A549 treated with AZD2906 at 1 μM for 4 hours (cell line): ENCODE measurements around the gene CXCL1. TPM values are rescaled to one million over a fixed set of nuclear protein-coding genes. Genes with fewer than 3 reads are reported as not detected.

Source experiments
- total RNA-seq: library from RNA; stranded (reverse); fragments of 200-300 nt; extraction: Qiagen RNA extraction; gene quantifications from 5 replicates; pipeline ENCODE4 v1.2.3, GENCODE V29; 2022

CXCL1 gene
- 5.3 to 6.6 TPM (median 6.2 TPM) in 5 replicates for total RNA-seq

DNA sequence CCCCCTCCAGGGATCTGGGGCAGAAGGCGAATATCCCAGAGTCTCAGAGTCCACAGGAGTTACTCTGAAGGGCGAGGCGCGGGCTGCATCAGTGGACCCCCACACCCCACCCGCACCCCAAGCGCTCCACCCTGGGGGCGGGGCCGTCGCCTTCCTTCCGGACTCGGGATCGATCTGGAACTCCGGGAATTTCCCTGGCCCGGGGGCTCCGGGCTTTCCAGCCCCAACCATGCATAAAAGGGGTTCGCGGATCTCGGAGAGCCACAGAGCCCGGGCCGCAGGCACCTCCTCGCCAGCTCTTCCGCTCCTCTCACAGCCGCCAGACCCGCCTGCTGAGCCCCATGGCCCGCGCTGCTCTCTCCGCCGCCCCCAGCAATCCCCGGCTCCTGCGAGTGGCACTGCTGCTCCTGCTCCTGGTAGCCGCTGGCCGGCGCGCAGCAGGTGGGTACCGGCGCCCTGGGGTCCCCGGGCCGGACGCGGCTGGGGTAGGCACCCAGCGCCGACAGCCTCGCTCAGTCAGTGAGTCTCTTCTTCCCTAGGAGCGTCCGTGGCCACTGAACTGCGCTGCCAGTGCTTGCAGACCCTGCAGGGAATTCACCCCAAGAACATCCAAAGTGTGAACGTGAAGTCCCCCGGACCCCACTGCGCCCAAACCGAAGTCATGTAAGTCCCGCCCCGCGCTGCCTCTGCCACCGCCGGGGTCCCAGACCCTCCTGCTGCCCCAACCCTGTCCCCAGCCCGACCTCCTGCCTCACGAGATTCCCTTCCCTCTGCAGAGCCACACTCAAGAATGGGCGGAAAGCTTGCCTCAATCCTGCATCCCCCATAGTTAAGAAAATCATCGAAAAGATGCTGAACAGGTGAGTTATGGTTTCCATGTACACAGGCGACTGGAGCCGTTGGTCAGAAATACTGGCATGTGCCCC lies at the start of gene CXCL1:
CXCL1 (plus strand) TSS at position 264 of the 926 bp plus-strand sequence; CDS start at position 342, 78 bp downstream.

DNA sequence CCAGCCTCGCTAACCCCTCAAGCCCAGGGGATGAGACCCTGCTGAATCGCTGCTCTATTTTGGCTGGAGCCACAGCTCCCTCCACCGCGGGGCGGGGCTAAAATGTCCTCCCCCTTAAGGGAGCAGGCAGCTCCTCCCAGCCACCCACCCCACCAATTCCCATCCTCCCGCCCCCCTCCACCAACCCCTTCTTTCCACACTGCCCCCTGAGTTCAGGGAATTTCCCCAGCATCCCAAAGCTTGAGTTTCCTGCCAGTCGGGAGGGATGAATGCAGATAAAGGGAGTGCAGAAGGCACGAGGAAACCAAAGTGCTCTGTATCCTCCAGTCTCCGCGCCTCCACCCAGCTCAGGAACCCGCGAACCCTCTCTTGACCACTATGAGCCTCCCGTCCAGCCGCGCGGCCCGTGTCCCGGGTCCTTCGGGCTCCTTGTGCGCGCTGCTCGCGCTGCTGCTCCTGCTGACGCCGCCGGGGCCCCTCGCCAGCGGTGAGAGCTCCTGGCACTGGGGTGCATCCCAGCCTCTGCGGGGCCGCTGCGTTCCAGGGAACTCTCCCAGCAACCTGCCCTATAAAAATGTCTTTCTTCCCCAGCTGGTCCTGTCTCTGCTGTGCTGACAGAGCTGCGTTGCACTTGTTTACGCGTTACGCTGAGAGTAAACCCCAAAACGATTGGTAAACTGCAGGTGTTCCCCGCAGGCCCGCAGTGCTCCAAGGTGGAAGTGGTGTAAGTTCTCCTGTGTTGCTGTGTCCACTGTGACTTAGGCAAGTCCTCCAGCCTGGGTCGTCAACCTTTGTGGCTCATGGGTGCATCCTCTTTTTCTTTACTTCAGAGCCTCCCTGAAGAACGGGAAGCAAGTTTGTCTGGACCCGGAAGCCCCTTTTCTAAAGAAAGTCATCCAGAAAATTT lies 32.6 kb upstream of the CXCL1 start, which contains the start of gene CXCL6:
CXCL6 (plus strand) TSS at position 306 of the 907 bp plus-strand sequence; CDS start at position 379, 73 bp downstream.

GRCh38 chr4:73853246-73853704 lies 15.9 kb upstream of the CXCL1 start, which contains the start of gene PF4V1:
Gene PF4V1, plus strand, starts transcription at chr4:73853296. Its CDS starts 67 bp downstream, at chr4:73853363.

Other genes with a start within 250 kb of the CXCL1 start
- gene RASSF6, start 249.0 kb upstream of the CXCL1 start, total RNA-seq: 0.66 to 0.88 TPM (median 0.76 TPM) in 5 replicates
- gene CXCL8, start 128.8 kb upstream of the CXCL1 start, total RNA-seq: 4.3 to 8.8 TPM (median 6.0 TPM) in 5 replicates
- 0.06 TPM in 1 of 5 replicates, not detected in the others for gene CXCL6, start 32.7 kb upstream of the CXCL1 start, total RNA-seq
- not detected in 5 replicates for gene PF4V1, start 16.1 kb upstream of the CXCL1 start, total RNA-seq
- 0.58 to 1.3 TPM (median 1.1 TPM) in 5 replicates for gene PF4, start 112.6 kb downstream of the CXCL1 start, total RNA-seq
- 0.13 to 0.22 TPM in 2 of 5 replicates, not detected in the others for gene PPBP, start 118.8 kb downstream of the CXCL1 start, total RNA-seq
- gene CXCL5, start 129.3 kb downstream of the CXCL1 start, total RNA-seq: 26.7 to 32.8 TPM (median 31.0 TPM) in 5 replicates
- 3.2 to 4.4 TPM (median 3.3 TPM) in 5 replicates for gene CXCL3, start 169.3 kb downstream of the CXCL1 start, total RNA-seq
- gene CXCL2, start 229.8 kb downstream of the CXCL1 start, total RNA-seq: 9.5 to 11.7 TPM (median 10.4 TPM) in 5 replicates